ENCODE results near the gene EFCAB6.

EFCAB6 gene

DNA sequence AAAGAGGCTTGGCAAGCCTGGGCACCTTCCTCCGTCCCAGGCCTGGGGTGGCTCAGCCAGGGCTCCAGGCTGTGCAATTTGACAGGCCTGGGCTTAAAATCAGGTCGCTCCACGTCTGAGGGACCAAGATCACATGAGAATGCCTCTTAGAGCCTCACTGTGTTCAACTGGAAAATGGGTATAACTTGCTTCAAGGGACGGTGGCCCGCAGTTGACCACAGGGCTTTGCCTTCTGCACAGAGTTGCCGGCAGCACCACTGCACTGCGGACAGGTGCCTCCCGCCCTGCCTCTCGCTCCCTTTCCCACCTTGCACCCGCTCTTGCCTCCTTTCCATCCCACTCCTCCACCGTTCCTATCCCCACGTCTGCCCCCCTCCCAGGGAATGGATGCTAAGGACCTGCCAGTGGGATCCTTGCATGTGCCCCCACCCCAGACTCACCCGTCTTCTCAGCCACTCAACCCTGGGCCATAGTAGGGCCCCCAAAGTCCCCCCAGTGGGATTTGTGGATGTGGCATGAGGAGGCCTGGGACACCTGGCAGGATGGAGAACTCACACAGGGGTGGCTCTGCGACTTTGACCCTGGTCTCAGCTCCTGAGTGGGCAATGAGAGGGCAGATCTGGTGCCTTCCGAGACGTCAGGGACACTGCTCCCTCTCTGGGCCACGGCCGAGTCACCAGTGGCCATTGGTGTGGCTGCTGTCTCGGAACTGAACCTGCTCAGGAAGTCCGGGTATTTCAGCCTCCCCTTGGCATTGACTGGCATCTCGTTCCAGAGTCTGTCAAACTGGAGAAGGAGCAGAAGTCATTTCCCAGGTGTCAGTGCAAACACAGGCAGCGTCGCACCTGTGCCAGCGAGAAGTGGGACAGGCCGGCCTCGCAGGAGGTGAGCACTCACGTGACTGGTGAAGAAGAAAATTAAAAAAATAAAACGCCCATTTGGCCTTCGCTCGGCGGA, 272.3 kb downstream of the EFCAB6 start:
- no peak for DNase-seq

DNA sequence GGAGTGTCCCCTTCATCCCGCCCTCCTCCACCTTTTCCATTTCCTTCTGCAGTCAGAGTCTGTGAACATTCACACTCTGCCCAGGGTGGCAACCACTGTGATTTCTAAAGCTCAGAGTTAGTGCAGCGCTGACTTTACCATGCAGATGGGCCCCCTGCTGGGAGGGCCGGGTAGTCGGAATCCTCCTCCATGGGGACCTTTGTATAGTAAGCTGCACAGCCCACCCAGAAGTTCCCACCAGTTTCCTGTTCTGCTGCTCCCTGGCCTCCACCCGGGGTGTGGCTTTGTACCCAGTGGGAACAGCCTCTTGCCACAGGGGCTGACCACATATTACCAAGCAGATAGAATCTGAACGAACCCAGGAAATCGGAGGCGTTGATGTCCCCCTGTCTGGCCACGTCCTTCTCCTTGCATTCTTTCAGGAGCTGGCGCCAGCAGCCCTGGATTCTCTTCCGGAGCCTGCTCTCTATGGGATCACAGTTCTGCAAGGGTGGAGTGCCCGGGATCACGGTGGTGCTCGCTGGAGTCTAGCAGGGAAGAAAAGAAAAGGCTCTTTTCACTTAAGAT, 275.0 kb downstream of the EFCAB6 start:
- no peak for DNase-seq

DNA sequence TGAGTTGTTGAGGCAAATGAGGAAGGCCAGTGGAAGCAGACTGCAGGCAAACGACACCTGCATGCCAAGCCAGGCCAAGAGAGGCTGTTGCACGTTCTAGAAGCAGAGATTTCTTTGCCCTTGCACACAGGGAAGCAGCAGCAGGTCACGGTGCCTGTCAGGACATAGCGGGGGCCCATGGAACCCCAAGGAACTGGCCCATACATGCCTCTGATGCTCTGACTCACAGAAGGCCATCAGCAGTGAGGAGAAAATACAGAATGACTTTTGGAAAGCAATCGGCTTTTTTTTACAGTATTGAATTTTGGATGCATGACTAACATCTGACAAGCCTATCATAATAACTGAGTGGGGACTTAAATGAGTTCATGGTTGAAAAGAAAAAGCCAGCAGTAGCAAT, 276.4 kb downstream of the EFCAB6 start:
- no peak for DNase-seq

DNA sequence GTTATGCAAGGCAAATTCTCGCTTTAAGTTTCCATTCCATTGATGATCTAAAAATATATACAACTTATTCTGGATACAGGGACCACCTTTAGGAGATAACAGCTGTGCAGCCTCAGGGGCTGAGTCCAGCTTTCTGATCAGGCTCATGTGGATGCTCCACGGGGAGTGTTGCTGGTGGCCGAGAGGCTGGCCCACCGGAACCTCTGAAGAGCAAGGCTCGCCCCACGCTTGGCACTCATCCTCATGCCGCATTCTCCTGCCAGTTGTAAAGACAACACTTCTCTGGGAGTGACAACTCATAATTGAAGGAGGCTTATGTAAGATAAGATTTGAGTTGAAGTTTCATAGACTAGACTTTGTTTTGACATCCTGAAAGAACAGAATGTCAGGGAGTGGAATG, 276.8 kb downstream of the EFCAB6 start:
- DNase-seq = no peak

DNA sequence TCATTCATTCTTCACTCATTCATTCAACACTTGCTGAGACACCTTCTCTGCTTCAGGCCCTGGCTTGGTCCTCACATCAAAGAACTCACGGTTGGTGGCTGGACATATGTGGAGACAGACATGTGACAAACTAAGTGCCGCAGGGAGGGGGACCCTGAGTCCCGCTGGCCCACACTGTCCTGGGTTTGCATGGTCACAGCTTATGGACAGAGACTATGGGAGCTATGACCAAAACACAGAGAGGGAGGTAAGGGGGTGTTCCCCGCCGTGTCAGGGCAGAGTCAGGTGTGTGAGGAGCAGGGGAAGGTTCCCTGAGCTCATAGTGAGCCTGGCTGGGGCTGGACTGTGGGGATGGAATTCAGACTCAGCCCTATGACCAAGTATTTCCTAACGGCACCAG, 277.2 kb downstream of the EFCAB6 start:
- no peak for DNase-seq

DNA sequence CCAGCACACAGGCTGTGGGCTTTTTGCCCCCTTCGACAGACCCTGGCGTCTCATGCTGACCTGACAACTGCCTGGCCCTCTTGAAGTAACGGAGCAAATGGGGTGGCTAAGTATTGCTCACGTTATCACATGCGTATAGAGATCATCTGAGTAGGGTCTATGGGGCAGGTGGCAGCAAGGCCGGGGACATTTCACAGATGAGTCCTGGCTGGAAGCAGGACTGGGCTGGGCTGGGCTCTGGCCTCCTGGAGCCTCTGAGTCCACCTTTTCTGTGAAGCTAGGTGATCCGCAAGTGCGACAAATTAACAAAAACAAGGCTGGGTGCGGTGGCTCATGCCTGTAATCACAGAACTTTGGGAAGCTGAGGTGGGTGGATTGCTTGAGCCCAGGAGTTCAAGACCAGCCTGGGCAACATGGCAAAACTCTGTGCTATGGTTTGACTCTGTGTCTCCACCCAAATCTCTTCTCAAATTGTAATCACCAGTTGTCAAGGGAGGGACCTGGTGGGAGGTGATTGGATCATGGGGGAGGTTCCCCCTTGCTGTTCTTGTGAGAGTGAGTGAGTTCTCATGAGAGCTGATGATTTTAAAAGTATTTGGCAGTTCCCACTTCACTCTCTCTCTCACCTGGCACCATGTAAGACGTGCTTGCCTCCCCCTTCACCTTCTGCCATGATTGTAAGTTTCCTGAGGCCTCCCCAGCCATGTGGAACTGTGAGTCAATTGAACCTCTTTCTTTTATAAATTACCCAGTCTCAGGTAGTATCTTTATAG, 278.3 kb downstream of the EFCAB6 start:
- DNase-seq = no peak

DNA sequence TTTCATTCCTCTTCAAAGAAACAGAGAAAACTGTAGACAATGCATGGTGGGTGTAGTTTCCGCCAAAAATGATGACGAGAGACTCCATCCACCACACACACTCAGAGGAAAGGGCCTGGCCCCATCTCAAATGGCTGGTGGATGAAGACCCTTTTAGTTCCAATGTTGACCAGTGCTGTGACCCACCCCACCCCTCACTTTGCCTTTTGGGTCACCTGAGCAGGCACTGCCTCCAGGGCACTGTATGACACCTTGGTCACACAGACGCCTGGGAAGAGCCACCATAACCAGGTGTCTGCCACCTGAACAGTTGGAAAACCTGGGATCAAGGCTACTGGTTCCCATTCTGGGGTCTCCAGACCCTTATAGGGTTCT, 279.0 kb downstream of the EFCAB6 start:
- DNase-seq = no peak

DNA sequence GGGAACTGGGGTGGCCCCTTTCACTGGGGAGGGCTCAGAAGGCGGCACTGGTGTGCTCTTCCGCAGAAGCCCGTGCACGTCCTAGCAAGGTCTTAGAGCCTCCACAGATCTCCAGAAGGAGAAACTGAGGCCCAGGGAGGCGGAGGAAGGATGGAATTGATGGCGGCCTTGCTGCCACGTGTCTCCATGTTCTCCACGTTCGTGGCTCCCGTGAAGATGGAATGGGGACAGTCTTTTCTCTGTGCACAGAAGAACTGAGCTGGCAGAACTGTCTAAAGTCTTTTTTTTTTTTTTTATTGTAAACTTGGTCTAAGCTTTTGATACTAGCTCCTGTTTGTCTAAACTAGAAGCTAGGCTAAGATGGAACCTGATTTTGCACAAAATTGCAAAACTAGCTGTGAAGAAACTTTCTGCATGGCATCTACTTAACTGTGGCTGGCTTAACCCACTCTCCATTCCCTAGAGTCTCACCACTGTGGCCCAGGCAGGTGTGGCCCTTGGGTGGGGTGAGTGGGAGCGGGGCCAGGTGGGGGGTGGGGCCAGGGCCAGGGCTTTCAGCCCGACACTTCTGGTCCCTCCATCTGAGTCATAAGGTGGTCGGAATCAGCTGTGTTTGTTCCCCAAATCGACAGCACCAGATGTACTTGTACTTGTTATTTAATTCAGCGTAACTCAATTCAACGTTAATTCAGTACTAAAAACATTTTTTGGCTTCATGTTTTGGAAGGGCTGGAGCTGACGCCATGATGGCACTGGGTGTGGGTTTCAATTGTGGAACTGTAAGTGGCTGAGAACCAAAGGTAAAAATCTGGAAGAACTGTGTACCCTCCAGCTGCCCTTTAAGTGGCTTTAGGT, 279.6 kb downstream of the EFCAB6 start:
- DNase-seq = no peak

DNA sequence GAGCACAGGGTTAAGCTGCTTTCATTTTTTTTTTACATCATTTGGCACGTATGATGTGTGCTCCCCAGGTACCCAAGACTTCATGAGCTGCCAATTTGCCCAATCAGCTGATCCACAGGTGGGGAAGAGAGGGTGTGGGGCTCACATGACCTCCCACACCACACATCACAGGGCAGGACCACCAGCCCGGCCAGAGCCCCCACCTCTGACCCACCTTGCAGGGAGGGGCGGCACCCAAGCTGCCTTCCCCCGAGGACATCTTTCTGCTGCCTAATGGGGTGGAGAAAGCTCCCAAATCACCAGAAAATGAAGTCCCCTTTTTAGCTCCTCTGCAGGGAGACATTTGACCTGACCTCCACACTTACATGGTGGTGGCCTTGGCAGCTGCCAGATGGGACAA, 280.5 kb downstream of the EFCAB6 start:
- no peak for DNase-seq

DNA sequence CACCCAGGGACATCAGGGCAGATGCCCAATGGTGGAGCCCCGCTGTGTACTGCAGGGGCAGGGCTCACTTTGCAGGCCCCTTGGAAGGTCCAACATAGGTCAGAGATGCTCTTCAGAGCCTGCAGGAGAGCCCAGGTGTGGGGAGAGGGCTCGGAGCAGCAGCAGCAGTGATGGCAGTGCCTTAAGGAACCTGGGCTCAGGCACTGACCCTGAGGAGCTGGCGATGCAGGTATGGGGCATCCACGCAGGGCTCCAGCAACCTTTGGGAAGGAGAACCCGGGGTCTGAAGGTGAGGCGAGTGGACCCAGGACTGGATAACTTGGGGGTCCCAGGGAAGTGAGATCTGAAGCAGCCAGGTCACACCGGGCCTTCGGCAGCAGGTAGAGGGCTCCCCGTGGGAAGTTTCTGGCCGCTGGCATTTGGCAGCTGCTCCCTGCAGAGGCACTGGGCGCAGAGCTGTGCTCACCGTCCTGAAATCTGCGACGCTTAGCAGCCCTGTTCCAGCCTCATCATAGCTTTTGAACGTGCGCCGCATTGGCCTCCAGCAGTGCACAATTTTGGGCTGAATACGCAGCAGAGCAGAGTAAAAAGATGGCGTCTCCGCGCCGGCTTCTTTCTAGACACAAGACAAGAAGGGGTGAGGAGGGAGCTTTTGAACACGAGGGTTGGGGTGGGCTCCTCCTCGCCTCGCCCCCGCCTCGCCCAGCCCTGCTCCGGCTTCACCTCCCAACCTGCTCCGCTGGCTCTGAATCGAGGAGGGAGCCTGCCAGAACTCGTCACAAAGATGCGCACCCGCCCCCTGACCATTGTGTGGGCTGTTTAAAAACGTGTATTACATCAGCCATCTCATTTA, 281.5 kb downstream of the EFCAB6 start:
- DNase-seq = no peak

DNA sequence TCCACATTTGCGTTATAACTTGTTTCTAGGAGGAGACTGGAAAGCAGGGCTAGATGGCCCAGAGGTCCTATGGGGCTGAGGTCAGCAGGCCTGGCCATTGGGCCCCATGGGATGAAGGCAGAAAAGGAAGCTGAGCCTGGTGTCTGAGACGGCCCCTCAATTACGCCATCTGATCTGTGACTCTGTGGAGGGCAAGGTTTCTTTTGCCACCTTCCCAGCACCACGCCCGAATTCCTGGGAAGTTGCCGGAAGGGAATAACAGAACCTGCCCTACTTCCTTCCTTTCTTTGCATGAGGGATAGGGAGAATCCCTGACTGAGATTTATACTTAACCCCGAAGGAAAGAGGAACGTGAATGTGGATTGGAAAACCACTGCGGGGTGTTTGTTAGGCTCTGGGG, 282.2 kb downstream of the EFCAB6 start:
- no peak for DNase-seq

DNA sequence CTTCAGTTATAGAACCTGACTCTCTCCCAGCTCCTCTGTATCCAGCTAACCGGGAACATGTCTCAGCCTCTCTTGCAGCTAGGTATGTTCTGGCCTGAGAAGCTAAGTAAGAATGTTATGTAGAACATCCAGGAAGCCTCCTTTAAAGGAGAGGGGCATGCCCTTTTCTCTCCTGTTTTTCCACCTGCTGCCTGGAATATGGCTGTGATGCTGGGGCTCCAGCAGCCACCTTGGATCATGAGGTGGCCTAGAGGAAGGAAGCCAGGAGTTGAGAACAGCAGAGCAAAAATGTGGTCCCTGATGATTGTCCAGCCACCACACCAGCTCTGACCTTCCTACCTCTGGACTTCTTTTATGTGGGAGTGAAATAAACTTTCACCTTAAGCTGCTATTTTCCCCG, 282.6 kb downstream of the EFCAB6 start:
- no peak for DNase-seq

DNA sequence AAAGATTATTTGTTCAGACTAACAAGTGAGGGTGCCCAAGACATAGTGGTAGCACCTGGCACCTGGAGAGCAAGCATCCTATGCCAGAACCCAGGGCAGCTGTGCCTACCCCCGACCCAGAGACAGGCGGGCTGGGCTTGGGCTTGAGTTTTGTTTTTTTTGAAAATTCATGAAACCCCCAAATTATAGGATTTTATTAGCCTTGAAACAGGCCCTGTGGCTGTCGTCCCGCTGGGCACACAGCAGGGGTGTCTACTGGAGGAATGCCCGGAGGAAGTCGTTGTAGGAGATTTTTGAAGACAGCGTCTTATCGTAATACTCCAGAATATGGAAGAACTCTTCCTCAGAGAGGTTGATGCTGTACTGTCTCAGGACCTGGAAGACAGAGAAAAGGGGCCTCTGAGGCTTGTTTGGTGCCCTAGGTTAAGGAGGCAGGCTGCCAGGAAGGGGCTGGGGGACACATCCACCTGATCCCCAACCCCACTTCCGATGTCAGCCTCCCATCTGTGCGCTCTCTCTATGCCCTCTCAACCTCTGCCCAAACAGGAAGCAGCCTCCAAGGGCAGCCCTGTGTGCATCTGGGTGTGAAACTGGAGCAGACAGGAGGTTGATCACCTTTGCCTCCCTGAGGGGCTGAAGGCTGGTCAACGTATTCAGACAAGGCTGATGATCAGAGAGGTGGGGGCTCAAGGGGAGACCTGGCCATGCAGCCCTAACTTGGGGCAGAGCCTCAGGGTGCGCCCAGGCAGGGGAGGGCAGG, 283.3 kb downstream of the EFCAB6 start:
- no peak for DNase-seq

DNA sequence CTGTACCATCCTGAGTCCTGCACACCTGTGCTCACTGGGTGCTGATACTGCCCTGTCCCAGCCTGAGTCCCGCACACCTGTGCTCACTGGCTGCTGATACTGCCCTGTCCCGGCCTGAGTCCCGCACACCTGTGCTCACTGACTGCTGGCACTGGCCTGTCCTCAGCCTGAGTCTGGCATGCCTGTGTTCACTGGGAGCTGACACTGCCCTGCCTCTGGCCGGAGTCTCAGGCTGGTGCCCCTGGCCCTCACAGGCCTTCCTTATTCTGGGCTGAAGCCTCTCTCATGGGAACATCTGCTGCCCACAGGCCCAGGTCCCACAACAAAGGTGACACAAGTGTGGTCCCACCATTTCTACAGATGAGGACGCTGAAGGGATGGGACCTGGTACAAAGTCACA, 285.2 kb downstream of the EFCAB6 start:
- no peak for DNase-seq

DNA sequence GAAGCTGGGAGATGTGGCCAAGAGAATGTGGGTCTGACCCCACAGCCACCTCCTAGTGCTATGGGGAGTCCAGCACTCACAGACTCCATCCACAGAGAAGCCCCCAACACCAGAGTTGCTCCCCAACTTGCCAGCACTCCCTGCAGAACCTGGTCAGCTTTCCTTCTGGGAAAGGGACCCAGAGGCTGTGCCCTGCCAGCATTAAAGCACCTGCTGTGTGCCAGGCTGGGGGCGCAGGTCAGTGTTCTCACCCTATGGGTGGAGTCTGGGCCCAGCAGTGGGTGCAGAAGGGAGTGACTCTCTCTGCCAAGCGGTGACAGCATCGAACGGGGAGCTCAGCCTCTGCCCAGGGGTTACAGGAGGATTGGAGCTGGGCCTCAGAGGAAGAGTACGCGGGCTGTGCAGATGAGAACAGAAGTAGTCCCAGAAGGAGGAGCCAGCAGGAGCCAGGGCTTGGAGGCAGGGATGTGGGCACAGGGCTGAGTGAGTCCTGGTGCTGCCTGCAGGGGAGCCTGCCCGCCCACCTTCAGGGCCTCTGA, 285.9 kb downstream of the EFCAB6 start:
- no peak for DNase-seq

DNA sequence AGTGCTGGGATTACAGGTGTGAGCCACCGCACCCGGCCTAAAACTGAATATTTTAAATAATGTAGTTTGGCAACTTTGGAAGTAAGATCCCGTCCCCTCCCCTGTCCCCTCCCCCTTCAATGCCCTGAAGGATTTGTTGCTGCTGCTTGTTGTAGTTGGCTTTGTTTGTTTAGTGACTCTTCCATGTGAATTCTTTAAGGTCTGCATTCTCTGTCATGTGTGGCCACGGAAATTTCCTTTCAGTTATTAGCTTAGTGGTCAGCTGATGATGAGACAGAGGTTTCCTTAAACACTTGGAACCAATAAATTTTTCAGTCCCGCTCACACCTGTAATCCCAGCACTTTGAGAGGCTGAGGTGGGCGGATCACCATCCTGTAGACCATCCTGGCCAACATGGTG, 290.4 kb downstream of the EFCAB6 start:
- no peak for DNase-seq

DNA sequence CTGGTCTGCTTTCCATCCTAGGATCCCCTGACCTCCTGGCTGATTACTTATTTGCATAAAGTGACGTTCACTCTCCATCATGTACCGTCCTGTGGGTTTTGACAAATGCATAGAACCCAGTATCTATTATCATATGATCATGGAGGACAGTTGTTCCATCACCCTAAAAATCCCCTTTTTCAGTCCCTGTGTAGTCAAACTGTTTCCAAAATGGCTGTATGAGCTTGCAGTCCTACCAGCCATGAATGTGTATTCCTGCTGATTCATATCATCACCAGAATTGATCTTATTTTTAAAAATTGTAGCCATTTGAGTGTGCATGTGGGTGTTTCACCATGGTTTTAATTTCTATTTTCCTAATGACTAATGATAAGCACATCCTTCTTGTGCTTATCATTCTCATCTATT, 291.5 kb downstream of the EFCAB6 start:
- no peak for DNase-seq

DNA sequence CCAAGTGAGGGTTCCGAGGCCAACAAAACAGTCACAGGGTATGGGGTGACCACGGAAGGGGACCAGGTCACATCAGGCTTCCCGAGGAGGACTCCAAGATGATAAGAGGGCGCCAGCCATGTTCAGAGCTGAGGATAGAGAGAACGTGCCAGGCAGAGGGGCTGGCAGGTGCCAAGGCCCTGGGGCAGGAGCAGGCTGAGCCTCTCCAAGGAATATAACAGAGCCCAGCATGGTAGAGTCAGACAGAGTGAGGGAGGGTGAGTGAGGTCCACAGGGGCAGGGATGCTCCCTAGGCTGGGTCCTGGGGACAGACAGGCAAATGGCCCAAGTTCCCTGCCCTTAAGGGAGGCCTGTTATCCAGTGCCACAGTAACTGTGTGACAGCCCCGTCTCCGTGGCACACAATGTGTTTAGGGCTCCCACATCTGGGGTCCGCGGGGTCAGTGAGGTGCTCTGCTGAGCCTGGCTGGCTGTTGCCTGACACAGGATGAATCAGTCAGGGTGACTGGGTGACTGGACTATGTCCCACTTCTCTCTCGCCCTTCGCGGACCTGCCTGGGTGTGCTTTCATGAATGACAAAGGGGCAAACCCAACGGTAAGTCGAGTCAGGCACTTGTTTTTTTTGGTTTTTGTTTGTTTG, 295.0 kb downstream of the EFCAB6 start:
- no peak for DNase-seq

DNA sequence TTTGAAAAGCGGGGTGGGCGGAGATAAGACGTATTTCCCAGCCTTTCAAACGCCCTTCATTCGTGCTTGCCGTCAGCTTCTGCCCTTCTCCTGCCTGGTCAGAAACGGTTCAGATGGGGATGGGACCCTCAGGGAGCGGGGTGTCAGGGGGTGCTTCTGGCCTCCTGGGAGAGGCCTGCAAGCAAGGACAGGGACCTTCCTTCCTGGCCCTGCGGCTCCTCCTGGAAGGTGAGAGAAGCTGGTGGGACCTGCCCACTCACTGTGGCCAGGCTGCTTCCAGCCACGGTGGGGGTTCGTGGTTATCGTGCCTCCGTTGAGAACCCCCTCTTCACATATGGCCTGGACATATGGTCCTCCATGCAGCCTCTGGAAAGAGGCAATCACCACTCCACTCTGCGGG, 295.7 kb downstream of the EFCAB6 start:
- no peak for DNase-seq

DNA sequence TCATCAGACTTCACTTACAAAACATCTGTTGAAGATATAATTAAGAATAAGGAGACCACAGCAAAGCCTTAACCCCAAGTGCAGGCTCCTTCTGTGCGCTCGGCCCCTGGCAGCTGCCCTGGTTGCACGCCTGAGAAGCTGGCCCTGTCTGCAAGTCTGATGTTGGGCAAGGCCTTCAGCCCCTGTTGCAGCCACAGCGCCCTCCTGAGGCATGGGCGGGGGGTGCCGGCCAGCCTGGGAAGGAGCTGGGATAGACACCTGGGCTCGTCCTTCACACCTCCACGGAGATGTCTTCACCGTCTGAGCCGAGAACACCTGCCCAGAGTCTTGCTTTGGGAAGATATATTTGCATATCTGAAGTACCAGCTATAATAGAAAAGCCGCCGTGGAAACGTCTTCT, 296.2 kb downstream of the EFCAB6 start:
- DNase-seq = no peak
